Panc1 (cell line): ENCODE data around the gene SUGCT.

Source experiments
- CTCF ChIP-seq: fragments of 450-650 bp; IDR thresholded peaks from 2 replicates; pipeline ENCODE4 v1.5.1; 2017; ENCODE audit warnings: mild to moderate bottlenecking
- POLR2AphosphoS5 ChIP-seq: IDR thresholded peaks from 2 replicates; pipeline ENCODE4 v1.6.1; 2012; ENCODE audit warnings: mild to moderate bottlenecking, low read depth, low read length, moderate library complexity
- SIN3A ChIP-seq: IDR thresholded peaks from 2 replicates; pipeline ENCODE4 v1.6.1; 2012; ENCODE audit warnings: low read depth, mild to moderate bottlenecking, low read length, moderate library complexity, borderline replicate concordance; ENCODE audit not compliant: insufficient read depth
- TF ChIP-seq, protein P1 (sequence below), 2 experiments: IDR thresholded peaks; 2 replicates each; pipeline ENCODE4 v1.6.1; 2011 to 2012; ENCODE audit warnings: low read depth in 2 of 2, control low read depth in 1 of 2, low read length in 1 of 2, mild to moderate bottlenecking in 1 of 2, moderate library complexity in 1 of 2; ENCODE audit not compliant: insufficient read depth in 1 of 2

GRCh38 chr7:40300146-40300670 lies 165.4 kb downstream of the SUGCT start:
- TF ChIP-seq CTCF = no peak
- TF ChIP-seq, protein P1, sequence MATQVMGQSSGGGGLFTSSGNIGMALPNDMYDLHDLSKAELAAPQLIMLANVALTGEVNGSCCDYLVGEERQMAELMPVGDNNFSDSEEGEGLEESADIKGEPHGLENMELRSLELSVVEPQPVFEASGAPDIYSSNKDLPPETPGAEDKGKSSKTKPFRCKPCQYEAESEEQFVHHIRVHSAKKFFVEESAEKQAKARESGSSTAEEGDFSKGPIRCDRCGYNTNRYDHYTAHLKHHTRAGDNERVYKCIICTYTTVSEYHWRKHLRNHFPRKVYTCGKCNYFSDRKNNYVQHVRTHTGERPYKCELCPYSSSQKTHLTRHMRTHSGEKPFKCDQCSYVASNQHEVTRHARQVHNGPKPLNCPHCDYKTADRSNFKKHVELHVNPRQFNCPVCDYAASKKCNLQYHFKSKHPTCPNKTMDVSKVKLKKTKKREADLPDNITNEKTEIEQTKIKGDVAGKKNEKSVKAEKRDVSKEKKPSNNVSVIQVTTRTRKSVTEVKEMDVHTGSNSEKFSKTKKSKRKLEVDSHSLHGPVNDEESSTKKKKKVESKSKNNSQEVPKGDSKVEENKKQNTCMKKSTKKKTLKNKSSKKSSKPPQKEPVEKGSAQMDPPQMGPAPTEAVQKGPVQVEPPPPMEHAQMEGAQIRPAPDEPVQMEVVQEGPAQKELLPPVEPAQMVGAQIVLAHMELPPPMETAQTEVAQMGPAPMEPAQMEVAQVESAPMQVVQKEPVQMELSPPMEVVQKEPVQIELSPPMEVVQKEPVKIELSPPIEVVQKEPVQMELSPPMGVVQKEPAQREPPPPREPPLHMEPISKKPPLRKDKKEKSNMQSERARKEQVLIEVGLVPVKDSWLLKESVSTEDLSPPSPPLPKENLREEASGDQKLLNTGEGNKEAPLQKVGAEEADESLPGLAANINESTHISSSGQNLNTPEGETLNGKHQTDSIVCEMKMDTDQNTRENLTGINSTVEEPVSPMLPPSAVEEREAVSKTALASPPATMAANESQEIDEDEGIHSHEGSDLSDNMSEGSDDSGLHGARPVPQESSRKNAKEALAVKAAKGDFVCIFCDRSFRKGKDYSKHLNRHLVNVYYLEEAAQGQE (IDR thresholded peaks at IDR 0.05; ENCODE audit: insufficient read depth in 1 of 2, low read depth in 2 of 2, low read length in 1 of 2) = no peak
- no peak for TF ChIP-seq POLR2AphosphoS5
- no peak for TF ChIP-seq SIN3A
